HT-29 (cell line): ENCODE data around the gene EEPD1. TPM values are rescaled to one million over a fixed set of nuclear protein-coding genes. Genes with fewer than 3 reads are reported as not detected.

Source experiments
- DNase-seq: peaks from one replicate; pipeline ENCODE4 v3.0.0-alpha.2; 2015; ENCODE audit warnings: low spot score
- total RNA-seq: library from RNA; depleted of rRNA; stranded (reverse); fragments of >200 nt; shearing (Covaris generic); gene quantifications from 2 replicates; pipeline ENCODE4 v1.2.3, GENCODE V29; 2014

The EEPD1 gene
- total RNA-seq, 1 experiment from 2014 or later, result 44.7 TPM

GRCh38 chr7:36154255-36155212 lies 1.5 kb downstream of the EEPD1 start:
- peak; percentile 41 for DNase-seq

GRCh38 chr7:36155811-36156361 lies 2.8 kb downstream of the EEPD1 start:
- DNase-seq, result peak; percentile 51

- peak; percentile 9 for DNase-seq
Observed at GRCh38 chr7:36157527-36158320, 4.7 kb downstream of the EEPD1 start.

GRCh38 chr7:36158321-36158605 lies 5.2 kb downstream of the EEPD1 start:
- no peak for DNase-seq

DNA sequence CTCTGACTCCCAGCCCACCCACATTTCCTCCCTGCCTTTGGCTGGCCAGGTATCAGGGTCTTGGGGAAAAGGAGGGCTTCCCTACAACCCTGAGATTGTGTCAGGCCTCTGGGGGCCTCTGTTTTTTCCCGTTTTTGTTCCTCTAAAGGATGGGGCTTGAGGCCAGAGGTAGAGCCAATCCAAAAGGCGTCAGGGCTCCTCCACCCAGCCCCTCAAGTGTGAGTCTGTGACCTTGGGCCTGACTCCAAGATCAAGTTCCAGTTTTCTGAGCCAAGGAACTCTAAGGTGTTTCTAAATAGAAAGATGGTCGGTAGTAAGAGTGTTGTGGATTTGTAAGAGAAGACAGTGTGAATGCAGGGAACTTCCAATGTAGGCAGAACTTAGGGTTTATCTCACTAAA lies 6.6 kb downstream of the EEPD1 start:
- no peak for DNase-seq

GRCh38 chr7:36160313-36160712 lies 7.3 kb downstream of the EEPD1 start:
- DNase-seq, result no peak

GRCh38 chr7:36161996-36162395 lies 8.9 kb downstream of the EEPD1 start:
- no peak for DNase-seq

GRCh38 chr7:36165059-36165458 lies 12.0 kb downstream of the EEPD1 start:
- DNase-seq, result no peak

- DNase-seq, result no peak
Observed at GRCh38 chr7:36165802-36166201, 12.7 kb downstream of the EEPD1 start.

DNA sequence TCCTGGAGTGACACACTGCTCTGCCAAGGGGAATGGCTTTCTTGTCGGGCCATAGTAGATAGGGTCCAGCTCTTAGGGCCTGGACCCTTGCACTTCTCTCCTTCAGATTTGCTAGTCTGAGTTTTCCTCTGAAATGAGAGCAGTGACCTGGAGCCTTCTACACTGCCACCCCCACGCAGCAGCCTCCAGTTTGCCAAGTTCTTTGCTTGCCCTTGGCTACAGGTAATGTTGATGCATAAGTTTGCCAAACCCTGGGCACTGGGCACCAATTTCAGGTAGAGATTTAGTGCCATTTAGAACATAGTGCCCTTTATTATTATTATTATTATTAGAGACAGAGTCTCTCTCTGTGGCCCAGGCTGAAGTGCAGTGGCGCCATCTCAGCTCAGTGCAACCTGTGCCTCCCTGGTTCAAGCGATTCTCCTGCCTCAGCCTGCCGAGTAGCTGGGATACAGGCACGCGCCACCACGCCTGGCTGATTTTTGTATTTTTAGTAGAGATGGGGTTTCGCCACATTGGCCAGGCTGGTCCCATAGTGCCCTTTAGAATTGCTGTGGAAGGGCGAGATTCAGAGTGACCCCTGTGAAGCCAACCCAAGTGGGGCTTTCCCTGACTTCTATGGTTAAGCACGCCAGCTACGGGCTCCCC lies 14.5 kb downstream of the EEPD1 start:
- no peak for DNase-seq

DNA sequence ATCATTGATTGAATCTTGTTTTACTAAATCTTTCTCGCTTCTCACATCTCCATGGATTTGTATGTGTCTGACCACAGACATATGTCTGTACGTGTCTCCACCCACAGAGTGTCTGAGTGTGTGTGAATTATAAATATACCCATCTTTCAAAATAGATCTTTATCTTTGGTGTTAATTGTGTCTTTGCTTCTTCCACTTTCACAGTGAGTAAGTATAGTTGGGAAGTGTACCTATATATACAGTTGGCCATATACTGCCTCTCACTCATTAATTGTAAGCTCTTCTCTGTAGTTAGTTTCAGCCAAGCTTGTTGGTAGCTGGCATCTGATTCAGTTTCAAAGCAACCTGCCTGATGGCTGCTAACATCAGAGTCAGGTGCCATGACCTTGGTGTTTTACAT lies 18.4 kb downstream of the EEPD1 start:
- DNase-seq, result no peak

GRCh38 chr7:36175886-36176285 lies 22.8 kb downstream of the EEPD1 start:
- no peak for DNase-seq

DNA sequence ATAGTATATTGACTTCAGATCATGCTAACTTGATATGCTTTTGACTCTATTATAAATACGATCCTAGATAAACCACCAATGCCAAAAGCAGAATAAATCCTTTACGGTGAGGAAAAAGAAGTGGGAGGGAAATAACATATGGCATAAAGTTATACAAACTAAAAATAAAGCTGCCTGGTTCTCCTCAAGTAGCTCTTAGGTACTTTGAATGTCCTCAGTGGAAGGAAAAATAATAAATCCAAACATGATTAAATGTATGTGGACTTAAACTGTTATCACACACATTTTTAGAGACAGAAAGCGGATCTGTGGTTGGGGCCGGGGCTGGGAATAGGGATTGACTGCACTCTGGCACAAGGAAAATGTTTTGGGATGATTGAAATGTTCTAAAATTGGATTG lies 23.6 kb downstream of the EEPD1 start:
- DNase-seq, result no peak

GRCh38 chr7:36180121-36180520 lies 27.1 kb downstream of the EEPD1 start:
- DNase-seq, result no peak

GRCh38 chr7:36181668-36182067 lies 28.6 kb downstream of the EEPD1 start:
- no peak for DNase-seq

GRCh38 chr7:36182854-36183604 lies 30.0 kb downstream of the EEPD1 start:
- DNase-seq, result no peak

GRCh38 chr7:36185092-36185491 lies 32.0 kb downstream of the EEPD1 start:
- no peak for DNase-seq

DNA sequence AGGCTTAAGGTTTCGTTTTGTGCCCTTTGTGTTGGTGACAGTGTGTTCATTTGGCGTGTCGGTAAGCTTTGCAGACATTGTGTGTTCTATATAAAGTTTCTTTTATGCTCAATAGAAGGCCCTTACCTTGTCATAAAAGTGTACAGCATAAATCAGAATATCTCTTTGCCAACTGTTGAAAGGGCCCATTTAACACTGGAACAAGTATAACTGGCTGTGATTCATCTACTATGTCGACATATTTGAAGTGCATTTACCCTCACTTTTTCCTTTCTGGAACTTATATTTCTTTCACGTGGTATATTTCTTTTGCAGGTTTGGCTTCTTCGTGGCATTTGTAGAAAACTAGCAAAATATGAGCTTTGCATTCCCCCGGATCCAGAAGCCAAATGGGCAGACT lies 32.7 kb downstream of the EEPD1 start:
- DNase-seq, result no peak

- DNase-seq, result no peak
Observed at GRCh38 chr7:36186359-36187121, 33.5 kb downstream of the EEPD1 start.

GRCh38 chr7:36188266-36188665 lies 35.2 kb downstream of the EEPD1 start:
- DNase-seq, result no peak

DNA sequence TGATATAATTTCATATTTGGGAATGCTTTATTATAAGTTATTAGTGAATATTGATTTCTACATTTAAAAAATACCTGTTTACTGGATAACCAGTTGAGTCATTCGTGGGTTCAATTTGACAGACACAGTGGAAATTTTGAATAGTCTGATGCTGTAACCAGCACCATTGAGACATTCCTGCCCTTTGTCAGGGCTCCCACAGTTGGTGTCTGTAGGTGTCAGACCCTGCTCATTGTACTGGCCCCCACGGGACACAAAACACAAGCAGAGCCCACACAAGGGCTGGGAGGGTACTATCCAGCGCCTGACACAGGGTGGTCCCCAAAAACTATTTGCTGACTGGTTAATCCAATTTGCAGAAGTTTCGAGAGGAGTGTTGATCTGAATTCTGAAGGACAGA lies 35.9 kb downstream of the EEPD1 start:
- DNase-seq, result no peak
